ENCODE data around the gene ARRDC3.

ARRDC3 gene

DNA sequence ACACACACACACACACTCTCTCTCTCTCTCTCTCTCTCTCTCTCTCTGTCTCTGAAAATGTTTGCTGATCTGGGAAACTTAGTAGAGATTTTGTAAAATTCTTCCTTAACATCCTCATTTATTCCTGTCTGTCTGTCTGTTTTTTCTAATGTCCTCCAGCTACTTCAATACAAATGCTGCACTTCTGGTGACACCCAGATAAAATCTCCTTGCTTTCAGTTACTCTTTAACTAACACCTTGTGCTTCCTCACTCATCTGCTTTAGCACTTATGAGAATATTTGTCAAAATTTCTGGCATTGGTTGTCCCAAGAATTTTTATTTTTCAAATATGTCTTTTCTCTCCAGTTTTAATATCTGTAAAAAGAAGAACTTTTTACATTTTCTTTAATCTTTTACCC is 35.0 kb upstream of the ARRDC3 start:
- no peak overlapping the region for H3K4me3 ChIP-seq (replicated peaks; ENCODE audit: insufficient read depth, low read length)
- TF ChIP-seq REST (IDR thresholded peaks at IDR 0.05; ENCODE audit: insufficient replicate concordance, low read depth): no peak
- TF ChIP-seq GABPA (IDR thresholded peaks at IDR 0.05; ENCODE audit: low read depth): no peak
- no peak for TF ChIP-seq CTCF (IDR thresholded peaks at IDR 0.05; ENCODE audit: insufficient read depth, low read length)
- TF ChIP-seq POLR2AphosphoS5 (IDR thresholded peaks at IDR 0.05; ENCODE audit: low read depth): no peak
- TF ChIP-seq SPI1 (IDR thresholded peaks at IDR 0.05; ENCODE audit: borderline replicate concordance, low read depth): no peak
- no peak for DNase-seq (ENCODE audit: low read depth in 1 of 2, low spot score in 1 of 2)
- no peak overlapping the region for H3K27ac ChIP-seq (replicated peaks)
- H3K27me3 ChIP-seq (ENCODE audit: insufficient read depth, poor library complexity, severe bottlenecking): no peaks in the 10 kb centered on the region

GRCh38 chr5:91417219-91417618 is 34.1 kb upstream of the ARRDC3 start:
- DNase-seq (ENCODE audit: low read depth in 1 of 2, low spot score in 1 of 2): no peak
- no peak for TF ChIP-seq GABPA (IDR thresholded peaks at IDR 0.05; ENCODE audit: low read depth)
- no peak for TF ChIP-seq POLR2AphosphoS5 (IDR thresholded peaks at IDR 0.05; ENCODE audit: low read depth)
- TF ChIP-seq SPI1 (IDR thresholded peaks at IDR 0.05; ENCODE audit: borderline replicate concordance, low read depth): no peak
- TF ChIP-seq CTCF (IDR thresholded peaks at IDR 0.05; ENCODE audit: insufficient read depth, low read length): no peak
- TF ChIP-seq REST (IDR thresholded peaks at IDR 0.05; ENCODE audit: insufficient replicate concordance, low read depth): no peak
- Histone ChIP-seq H3K4me3 (replicated peaks; ENCODE audit: insufficient read depth, low read length) (no peak overlapping the region), H3K27ac (replicated peaks) (no peak overlapping the region), H3K27me3 (ENCODE audit: insufficient read depth, poor library complexity, severe bottlenecking) (no peaks in the 10 kb centered on the region)

DNA sequence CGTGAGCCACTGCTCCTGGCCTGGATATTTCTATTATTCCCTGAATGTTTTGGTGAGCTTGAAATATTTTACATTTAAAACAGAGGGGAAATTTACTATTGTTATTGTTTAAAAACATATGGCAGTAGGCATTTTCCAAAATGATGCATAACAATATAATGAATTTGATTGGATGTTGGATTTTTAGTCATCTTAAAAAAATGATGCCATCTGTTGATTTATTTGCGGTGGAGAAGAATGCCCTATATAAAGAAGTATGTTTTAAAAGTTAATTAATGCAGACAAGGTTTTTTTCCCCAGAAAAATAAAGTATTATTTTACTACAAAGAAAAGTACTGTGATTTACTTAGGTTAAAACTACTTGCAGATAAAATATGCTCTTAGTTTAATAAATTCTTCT is 33.4 kb upstream of the ARRDC3 start:
- no peak overlapping the region for H3K27ac ChIP-seq (replicated peaks)

More for the DNA sequence above, 33.4 kb upstream of the ARRDC3 start:
- TF ChIP-seq REST (IDR thresholded peaks at IDR 0.05; ENCODE audit: insufficient replicate concordance, low read depth): no peak
- no peak for TF ChIP-seq GABPA (IDR thresholded peaks at IDR 0.05; ENCODE audit: low read depth)
- TF ChIP-seq POLR2AphosphoS5 (IDR thresholded peaks at IDR 0.05; ENCODE audit: low read depth): no peak
- TF ChIP-seq CTCF (IDR thresholded peaks at IDR 0.05; ENCODE audit: insufficient read depth, low read length): no peak
- TF ChIP-seq SPI1 (IDR thresholded peaks at IDR 0.05; ENCODE audit: borderline replicate concordance, low read depth): no peak
- Histone ChIP-seq H3K4me3 (replicated peaks; ENCODE audit: insufficient read depth, low read length) (no peak overlapping the region), H3K27me3 (ENCODE audit: insufficient read depth, poor library complexity, severe bottlenecking) (no peaks in the 10 kb centered on the region)
- DNase-seq (ENCODE audit: low read depth in 1 of 2, low spot score in 1 of 2): no peak

Measured in HL-60 (cell line).